ENCODE measurements around the gene C19orf12. TPM values are rescaled to one million over a fixed set of nuclear protein-coding genes. Genes with fewer than 3 reads are reported as not detected.

C19orf12 gene
- total RNA-seq, 1 donor from 2014 or later: 48.6 TPM

GRCh38 chr19:29752450-29753025 is 37.5 kb upstream of the C19orf12 start:
- no peaks in the 10 kb centered on the region for H3K36me3 ChIP-seq
- no peak overlapping the region for H3K27ac ChIP-seq (replicated peaks)
- H3K4me1 ChIP-seq: no peaks in the 10 kb centered on the region
- TF ChIP-seq CTCF (IDR thresholded peaks at IDR 0.05; ENCODE audit: borderline replicate concordance): no peak
- no peak for DNase-seq
- H3K27me3 ChIP-seq (ENCODE audit: low read depth): peaks cover 55% of the 10 kb centered on the region
- H3K9me3 ChIP-seq (replicated peaks): no peaks in the 10 kb centered on the region
- intact Hi-C loops (cut with micrococcal nuclease): no loop called here
- no peak overlapping the region for H3K4me3 ChIP-seq

- Histone ChIP-seq H3K9me3 (replicated peaks) (no peaks in the 10 kb centered on the region), H3K4me1 (no peaks in the 10 kb centered on the region), H3K36me3 (no peaks in the 10 kb centered on the region), H3K4me3 (no peak overlapping the region), H3K27me3 (ENCODE audit: low read depth) (peaks cover 61% of the 10 kb centered on the region), H3K27ac (replicated peaks) (no peak overlapping the region)
- DNase-seq: no peak
- TF ChIP-seq CTCF (IDR thresholded peaks at IDR 0.05; ENCODE audit: borderline replicate concordance): no peak
- intact Hi-C loops (cut with micrococcal nuclease): no loop called here
These were observed 36.9 kb upstream of the C19orf12 start for GRCh38 chr19:29751932-29752331.

GRCh38 chr19:29750001-29750400 is 34.9 kb upstream of the C19orf12 start:
- intact Hi-C loops (cut with micrococcal nuclease): no loop called here
- no peak for TF ChIP-seq CTCF (IDR thresholded peaks at IDR 0.05; ENCODE audit: borderline replicate concordance)
- H3K4me1 ChIP-seq: no peaks in the 10 kb centered on the region
- H3K27ac ChIP-seq (replicated peaks): no peak overlapping the region
- no peak for DNase-seq
- H3K9me3 ChIP-seq (replicated peaks): no peaks in the 10 kb centered on the region
- no peak overlapping the region for H3K4me3 ChIP-seq
- H3K27me3 ChIP-seq (ENCODE audit: low read depth): peaks cover 64% of the 10 kb centered on the region
- H3K36me3 ChIP-seq: no peaks in the 10 kb centered on the region

GRCh38 chr19:29748996-29749849 is 34.2 kb upstream of the C19orf12 start:
- no peak for TF ChIP-seq CTCF (IDR thresholded peaks at IDR 0.05; ENCODE audit: borderline replicate concordance)
- intact Hi-C loops (cut with micrococcal nuclease): no loop called here

GRCh38 chr19:29745253-29745652 is 30.2 kb upstream of the C19orf12 start:
- Histone ChIP-seq H3K9me3 (replicated peaks) (no peaks in the 10 kb centered on the region), H3K4me1 (no peaks in the 10 kb centered on the region), H3K36me3 (no peaks in the 10 kb centered on the region), H3K27me3 (ENCODE audit: low read depth) (peaks cover 32% of the 10 kb centered on the region), H3K4me3 (no peak overlapping the region), H3K27ac (replicated peaks) (no peak overlapping the region)
- TF ChIP-seq CTCF (IDR thresholded peaks at IDR 0.05; ENCODE audit: borderline replicate concordance): peak; percentile 14
- intact Hi-C loops (cut with micrococcal nuclease): no loop called here
- no peak for DNase-seq

More at GRCh38 chr19:29748996-29749849, 34.2 kb upstream of the C19orf12 start:
- H3K4me3 ChIP-seq: no peak overlapping the region
- H3K4me1 ChIP-seq: no peaks in the 10 kb centered on the region
- H3K27ac ChIP-seq (replicated peaks): no peak overlapping the region
- H3K36me3 ChIP-seq: no peaks in the 10 kb centered on the region
- peaks cover 60% of the 10 kb centered on the region for H3K27me3 ChIP-seq (ENCODE audit: low read depth)
- H3K9me3 ChIP-seq (replicated peaks): no peaks in the 10 kb centered on the region
- DNase-seq: no peak
